NCI-H510A (cell line): ENCODE measurements around the gene TP53I13.
"Not testable (repeated sequence)": the region's sequence is repeated elsewhere in the genome, so short reads cannot be mapped to it uniquely, and the experiment has no call there.

Source experiments
- DNase-seq: peaks from one replicate; lab custom pipeline; 2025; lab: John Stamatoyannopoulos, UW

Gene TP53I13

GRCh38 chr17:29568331-29569244 is at the start of gene TP53I13:
TSS of gene TP53I13 (plus strand) at chr17:29568701. CDS start at chr17:29568759, 58 bp downstream.
- DNase-seq: peak; percentile 79

GRCh38 chr17:29524692-29525091 is 43.8 kb upstream of the TP53I13 start:
- no peak for DNase-seq

GRCh38 chr17:29526322-29526721 is 42.2 kb upstream of the TP53I13 start:
- no peak for DNase-seq

- DNase-seq: no peak
These were observed 34.5 kb upstream of the TP53I13 start for GRCh38 chr17:29533976-29534375.

- DNase-seq: no peak
These were observed 24.4 kb upstream of the TP53I13 start for GRCh38 chr17:29544066-29544465.

GRCh38 chr17:29546085-29546484 is 22.4 kb upstream of the TP53I13 start:
- DNase-seq: no peak

- no peak for DNase-seq
These were observed 21.7 kb upstream of the TP53I13 start for GRCh38 chr17:29546830-29547229.

GRCh38 chr17:29549177-29549923 is 19.2 kb upstream of the TP53I13 start:
- DNase-seq: no peak

- no peak for DNase-seq
These were observed 12.7 kb upstream of the TP53I13 start for GRCh38 chr17:29555840-29556239.

- no peak for DNase-seq
These were observed 11.3 kb upstream of the TP53I13 start for GRCh38 chr17:29557085-29557738.

GRCh38 chr17:29557739-29558116 is 10.8 kb upstream of the TP53I13 start:
- no peak for DNase-seq

- DNase-seq: not testable (repeated sequence)
These were observed 10.4 kb upstream of the TP53I13 start for GRCh38 chr17:29558139-29558538.

- no peak for DNase-seq
These were observed 8.9 kb upstream of the TP53I13 start for GRCh38 chr17:29559640-29560039.

- DNase-seq: no peak
These were observed 8.2 kb upstream of the TP53I13 start for GRCh38 chr17:29560316-29560715.

GRCh38 chr17:29561554-29562517 is 6.7 kb upstream of the TP53I13 start:
- DNase-seq: no peak

GRCh38 chr17:29562615-29563014 is 5.9 kb upstream of the TP53I13 start:
- DNase-seq: no peak

GRCh38 chr17:29563816-29564215 is 4.7 kb upstream of the TP53I13 start:
- no peak for DNase-seq

GRCh38 chr17:29565643-29566472 is 2.6 kb upstream of the TP53I13 start:
- DNase-seq: peak; percentile 52

- peak; percentile 53 for DNase-seq
These were observed 1.8 kb upstream of the TP53I13 start, which contains the start of gene ABHD15 for GRCh38 chr17:29566473-29567303. TSS of gene ABHD15 (minus strand) at chr17:29567037. CDS start at chr17:29566966, 71 bp downstream.

GRCh38 chr17:29567304-29567553 is 1.3 kb upstream of the TP53I13 start:
- no peak for DNase-seq
